Measurements from ENCODE around the gene CTNNA3. TPM values are rescaled to one million over a fixed set of nuclear protein-coding genes. Genes with fewer than 3 reads are reported as not detected.

CTNNA3 gene
- total and polyA plus RNA-seq, 2 donors (not counting 3 experiments of a cell fraction or from before 2014, with no cell fraction given) = not detected

GRCh38 chr10:67088036-67088435 is 608.0 kb downstream of the CTNNA3 start:
- H3K27ac ChIP-seq (ENCODE audit: insufficient read depth, low read depth, low read length) = no peak overlapping the region
- no peak overlapping the region for H2AFZ ChIP-seq (ENCODE audit: low read depth, low read length)
- TF ChIP-seq GATA2 (IDR thresholded peaks at IDR 0.05; ENCODE audit: insufficient read depth, insufficient read length, low read depth, low read length) = no peak
- TF ChIP-seq CTCF (IDR thresholded peaks at IDR 0.05; ENCODE audit: extremely low read depth in 1 of 2, insufficient read depth in 1 of 2, low read depth in 1 of 2, low read length in 2 of 2) = no peak
- TF ChIP-seq EZH2 (IDR thresholded peaks at IDR 0.05; ENCODE audit: borderline replicate concordance, low read depth, low read length, severe bottlenecking) = no peak
- no peak for TF ChIP-seq MAX (IDR thresholded peaks at IDR 0.05; ENCODE audit: insufficient read depth, insufficient read length)
- TF ChIP-seq FOS (IDR thresholded peaks at IDR 0.05; ENCODE audit: borderline replicate concordance, insufficient read depth, low read length) = no peak
- no peak for TF ChIP-seq MYC (IDR thresholded peaks at IDR 0.05; ENCODE audit: low read depth, low read length)
- TF ChIP-seq POLR2AphosphoS5 (IDR thresholded peaks at IDR 0.05; ENCODE audit: insufficient read depth, low read depth, low read length) = no peak
- no peak for TF ChIP-seq POLR2A (IDR thresholded peaks at IDR 0.05; ENCODE audit: low read depth, low read length)
- no peak for TF ChIP-seq JUN (IDR thresholded peaks at IDR 0.05; ENCODE audit: borderline replicate concordance, insufficient read depth, insufficient read length, low read depth)
- no peak overlapping the region for H3K4me3 ChIP-seq (replicated peaks in 1 of 3; ENCODE audit: insufficient read depth in 1 of 3, low read depth in 1 of 3, low read length in 3 of 3)
- H3K79me2 ChIP-seq (ENCODE audit: control insufficient read depth, insufficient read depth, low read length) = no peaks in the 10 kb centered on the region
- H4K20me1 ChIP-seq (replicated peaks; ENCODE audit: control insufficient read depth, extremely low read depth, insufficient read depth, low read length) = no peaks in the 10 kb centered on the region
- intact Hi-C loops (cut with micrococcal nuclease) = no loop called here
- H3K4me2 ChIP-seq (ENCODE audit: insufficient read depth, low read length) = no peak overlapping the region
- no peaks in the 10 kb centered on the region for H3K27me3 ChIP-seq (ENCODE audit: control insufficient read depth in 2 of 2, insufficient read depth in 2 of 2, low read length in 2 of 2)
- FAIRE-seq = no peak
- H3K9me1 ChIP-seq (replicated peaks; ENCODE audit: control insufficient read depth, extremely low read depth, insufficient read depth, low read length) = no peaks in the 10 kb centered on the region
- no peaks in the 10 kb centered on the region for H3K4me1 ChIP-seq (ENCODE audit: control insufficient read depth, extremely low read depth, insufficient read depth, low read length)
- POLR2A ChIA-PET = no interaction called here
- H3K9me3 ChIP-seq (replicated peaks; ENCODE audit: control insufficient read depth, insufficient read depth, low read length) = no peaks in the 10 kb centered on the region
- BruUV-seq (replicated peaks) = no TSS peak
- dilution Hi-C loops (cut with MboI; ENCODE audit: extremely low pct_ligation_motif_present, low sequenced_read_pairs) = no loop called here
- CTCF ChIA-PET = no interaction called here
- no peak overlapping the region for H3K9ac ChIP-seq (replicated peaks; ENCODE audit: extremely low read depth, insufficient read depth, low read length)
- H3K36me3 ChIP-seq (ENCODE audit: control insufficient read depth in 2 of 2, extremely low read depth in 1 of 2, insufficient read depth in 2 of 2, low read length in 2 of 2) = no peaks in the 10 kb centered on the region
- DNase-seq (ENCODE audit: low read depth, low spot score) = no peak
